Measurements from ENCODE around the gene COX5A.
A peak's percentile ranks its signal among the peaks of the same experiment; 100 is the strongest.
"Not testable (repeated sequence)": the region's sequence is repeated elsewhere in the genome, so short reads cannot be mapped to it uniquely, and the experiment has no call there.

Gene COX5A

DNA sequence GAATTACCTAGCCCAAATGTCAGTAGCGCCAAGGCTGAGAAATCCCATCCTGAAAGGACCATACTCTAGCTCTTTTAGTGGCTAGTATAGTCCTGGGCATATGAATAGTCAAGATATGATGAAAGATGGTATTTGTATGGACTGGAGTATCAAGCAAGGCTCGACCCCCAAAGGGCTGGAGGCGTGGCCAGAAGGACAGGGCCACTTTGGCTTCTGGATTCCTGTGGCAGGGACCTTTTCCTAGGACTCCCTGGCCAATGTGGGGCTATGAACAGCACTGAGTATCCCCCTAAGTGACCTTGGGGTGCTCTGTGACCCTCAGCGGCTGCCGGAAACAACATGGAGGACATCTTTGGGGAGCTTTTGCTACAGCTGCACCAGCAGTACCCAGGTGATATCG lies 42.0 kb downstream of the COX5A start:
- Mint-ChIP-seq H3K36me3 (peaks cover 7% of the 10 kb centered on the region), H3K4me3 (no peak overlapping the region), H3K4me1 (ENCODE audit: low read depth) (peaks cover 30% of the 10 kb centered on the region), H3K27ac (no peak overlapping the region), H3K9me3 (ENCODE audit: low read depth) (no peaks in the 10 kb centered on the region), H3K27me3 (no peaks in the 10 kb centered on the region)

DNA sequence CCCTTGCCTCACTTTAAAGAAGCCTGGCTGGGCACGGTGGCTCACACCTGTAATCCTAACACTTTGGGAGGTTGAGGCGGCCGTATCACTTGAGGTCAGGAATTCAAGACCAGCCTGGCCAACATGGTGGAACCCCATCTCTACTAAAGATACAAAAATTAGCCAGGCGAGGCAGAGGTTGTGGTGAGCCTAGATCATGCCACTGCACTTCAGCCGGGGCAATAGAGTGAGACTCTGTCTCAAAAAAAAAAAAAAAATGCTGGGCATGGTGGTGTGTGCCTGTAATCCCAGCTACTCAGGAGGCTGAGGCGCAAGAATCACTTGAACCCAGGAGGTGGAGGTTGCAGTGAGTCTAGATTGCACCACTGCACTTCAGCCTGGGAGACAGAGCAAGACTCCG lies 43.5 kb downstream of the COX5A start:
- H3K27ac Mint-ChIP-seq; H3K36me3 Mint-ChIP-seq; H3K4me3 Mint-ChIP-seq; H3K27me3 Mint-ChIP-seq; H3K9me3 Mint-ChIP-seq (ENCODE audit: low read depth): not testable (repeated sequence)
- peaks cover 39% of the 10 kb centered on the region for H3K4me1 Mint-ChIP-seq (ENCODE audit: low read depth)

DNA sequence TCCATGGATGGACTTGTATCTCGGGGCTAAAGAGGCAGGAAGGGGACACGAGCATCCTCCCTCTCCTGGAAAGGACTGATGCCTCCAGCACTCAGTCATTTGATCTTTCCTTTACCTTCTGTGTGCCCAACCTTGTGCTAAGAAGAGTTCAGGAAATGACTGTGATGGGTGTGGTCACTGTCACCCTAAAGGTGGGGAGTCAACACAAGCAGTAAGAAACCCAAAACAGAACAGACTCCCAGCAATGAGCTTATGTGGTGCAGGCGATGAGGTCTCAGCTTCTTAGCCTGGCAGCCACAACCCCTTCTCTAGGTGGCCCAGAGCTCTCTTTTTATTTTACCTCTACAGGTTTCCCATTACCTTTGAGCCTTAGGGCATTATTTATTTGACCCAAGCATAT lies 44.2 kb downstream of the COX5A start:
- Mint-ChIP-seq H3K36me3 (peaks cover 5% of the 10 kb centered on the region), H3K27ac (peak overlapping the region; percentile 86), H3K9me3 (ENCODE audit: low read depth) (no peaks in the 10 kb centered on the region), H3K27me3 (no peaks in the 10 kb centered on the region), H3K4me1 (ENCODE audit: low read depth) (peaks cover 46% of the 10 kb centered on the region), H3K4me3 (peak overlapping the region; percentile 67)

DNA sequence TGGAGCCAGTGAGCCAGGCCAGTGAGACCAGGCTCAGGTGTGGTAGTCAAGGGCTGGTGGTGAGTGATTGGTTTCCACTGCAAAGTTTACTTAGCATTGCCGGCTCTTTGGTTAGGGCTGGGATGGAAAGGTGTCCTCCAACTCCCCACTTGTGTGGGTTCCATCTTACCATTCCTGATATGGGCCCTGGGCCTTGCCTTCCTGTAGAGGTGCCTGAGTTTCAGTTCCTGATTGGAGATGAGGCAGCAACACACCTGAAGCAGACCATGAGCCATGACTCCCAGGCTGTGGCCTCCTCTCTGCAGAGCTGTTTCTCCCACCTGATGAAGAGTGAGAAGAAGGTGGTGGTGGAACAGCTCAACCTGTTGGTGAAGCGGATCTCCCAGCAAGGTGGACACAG lies 44.9 kb downstream of the COX5A start:
- Mint-ChIP-seq H3K4me3 (peak overlapping the region; percentile 67), H3K27ac (peak overlapping the region; percentile 86), H3K9me3 (ENCODE audit: low read depth) (no peaks in the 10 kb centered on the region), H3K27me3 (no peaks in the 10 kb centered on the region), H3K36me3 (peaks cover 5% of the 10 kb centered on the region), H3K4me1 (ENCODE audit: low read depth) (peaks cover 46% of the 10 kb centered on the region)

DNA sequence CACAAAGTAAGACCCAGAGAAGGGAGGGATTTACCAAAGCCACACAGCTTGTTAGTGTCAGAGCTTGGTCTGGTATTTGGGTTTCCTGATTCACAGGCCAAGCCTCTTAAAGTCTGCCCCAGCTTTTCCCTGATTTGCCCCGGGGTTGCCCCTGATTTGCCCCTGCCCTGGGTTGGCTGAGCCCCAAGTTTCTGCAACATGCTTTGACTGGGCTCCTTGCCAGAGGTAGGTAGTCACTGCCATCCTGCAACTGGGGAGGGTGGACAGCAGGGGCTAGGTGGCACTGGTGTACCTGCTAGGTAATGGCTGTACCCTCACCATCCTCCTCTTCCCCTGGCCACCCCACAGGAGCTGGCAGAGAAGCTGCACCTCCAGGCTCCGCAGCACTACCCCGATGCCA lies 45.6 kb downstream of the COX5A start:
- no peaks in the 10 kb centered on the region for H3K27me3 Mint-ChIP-seq
- H3K27ac Mint-ChIP-seq = no peak overlapping the region
- H3K4me1 Mint-ChIP-seq (ENCODE audit: low read depth) = peaks cover 46% of the 10 kb centered on the region
- peaks cover 5% of the 10 kb centered on the region for H3K36me3 Mint-ChIP-seq
- H3K4me3 Mint-ChIP-seq = peak overlapping the region; percentile 17
- H3K9me3 Mint-ChIP-seq (ENCODE audit: low read depth) = no peaks in the 10 kb centered on the region

DNA sequence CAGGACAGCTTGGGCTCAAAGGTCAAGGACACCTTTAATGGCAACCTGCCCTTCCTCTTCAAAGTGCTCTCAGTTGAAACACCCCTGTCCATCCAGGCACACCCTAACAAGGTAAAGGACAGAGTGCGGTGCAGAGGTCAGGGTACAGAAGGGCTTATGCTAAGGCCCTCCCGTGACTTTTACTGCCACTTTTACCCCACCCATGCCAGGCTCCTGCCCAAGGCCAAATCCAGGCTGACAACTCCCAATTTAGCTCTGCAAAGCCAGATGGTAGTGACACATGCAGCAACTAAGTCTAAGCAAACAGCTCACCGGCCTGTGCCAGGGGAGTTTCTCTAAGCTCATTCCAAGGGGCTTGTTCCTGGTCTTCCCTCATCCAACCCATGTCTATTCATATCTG lies 46.4 kb downstream of the COX5A start:
- peak overlapping the region; percentile 16 for H3K27ac Mint-ChIP-seq
- H3K4me1 Mint-ChIP-seq (ENCODE audit: low read depth) = peaks cover 46% of the 10 kb centered on the region
- peaks cover 5% of the 10 kb centered on the region for H3K36me3 Mint-ChIP-seq
- no peaks in the 10 kb centered on the region for H3K9me3 Mint-ChIP-seq (ENCODE audit: low read depth)
- H3K27me3 Mint-ChIP-seq = no peaks in the 10 kb centered on the region
- peak overlapping the region; percentile 88 for H3K4me3 Mint-ChIP-seq

DNA sequence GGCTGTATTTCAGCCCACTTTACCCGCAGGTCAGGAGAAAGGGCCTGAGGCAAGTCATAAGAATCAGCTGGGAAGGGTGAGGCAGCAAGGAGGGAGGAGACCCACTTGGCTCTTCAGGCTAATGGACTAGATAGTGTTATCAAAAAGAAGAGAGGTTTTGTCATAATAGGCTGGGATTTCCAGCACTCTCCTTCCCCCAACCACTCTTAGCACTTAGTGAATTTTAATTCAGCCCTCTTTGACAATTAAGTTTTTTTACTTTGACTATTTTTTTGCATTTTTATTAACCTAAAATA lies 47.3 kb downstream of the COX5A start:
- H3K27me3 Mint-ChIP-seq = no peaks in the 10 kb centered on the region

DNA sequence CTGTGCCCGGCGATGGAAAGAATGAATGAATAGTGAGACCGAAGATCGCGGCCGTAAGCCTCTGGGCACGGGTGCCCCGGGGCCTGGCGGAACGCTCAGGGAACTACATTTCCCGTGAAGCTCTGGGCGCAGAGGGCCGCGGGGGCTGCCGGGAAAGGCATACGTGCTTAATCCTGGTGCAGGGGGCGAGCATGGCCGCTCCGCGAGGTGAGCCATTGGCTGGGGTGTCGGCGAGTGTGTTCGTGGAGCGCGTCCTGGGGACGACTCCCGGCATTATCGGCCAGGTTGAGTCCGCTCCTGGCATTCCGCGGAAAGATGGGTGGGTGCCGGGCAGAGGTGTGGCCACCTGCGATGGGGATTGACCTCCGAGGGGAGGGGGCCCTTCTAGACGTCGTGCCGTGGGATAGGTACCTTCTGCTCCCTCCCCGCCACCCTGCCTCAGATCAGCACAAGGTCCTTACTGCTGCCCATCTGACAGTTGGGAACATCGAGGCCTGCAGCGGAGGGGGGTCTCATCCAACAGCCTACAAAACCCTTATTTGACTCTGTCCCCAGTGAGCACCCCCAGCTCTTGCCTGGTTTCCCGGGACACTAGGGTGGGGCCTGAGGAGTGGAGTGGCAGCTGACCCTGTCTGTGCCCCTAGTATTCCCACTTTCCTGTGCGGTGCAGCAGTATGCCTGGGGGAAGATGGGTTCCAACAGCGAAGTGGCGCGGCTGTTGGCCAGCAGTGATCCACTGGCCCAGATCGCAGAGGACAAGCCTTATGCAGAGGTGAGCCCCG lies 47.8 kb downstream of the COX5A start, which contains the start of gene MPI:
TSS of gene MPI (plus strand) at position 160 of the 782 bp plus-strand sequence. CDS start at position 192, 32 bp downstream.
- Mint-ChIP-seq H3K4me3 (peak within 1 kb of the TSS; percentile 88), H3K36me3 (peaks cover 5% of the 10 kb centered on the region), H3K4me1 (ENCODE audit: low read depth) (peaks cover 43% of the 10 kb centered on the region), H3K27me3 (no peaks in the 10 kb centered on the region), H3K9me3 (ENCODE audit: low read depth) (no peaks in the 10 kb centered on the region), H3K27ac (peak within 1 kb of the TSS; percentile 95)

More for the DNA sequence above, 47.3 kb downstream of the COX5A start:
- Mint-ChIP-seq H3K4me1 (ENCODE audit: low read depth) (peaks cover 46% of the 10 kb centered on the region), H3K27ac (peak overlapping the region; percentile 95), H3K9me3 (ENCODE audit: low read depth) (no peaks in the 10 kb centered on the region), H3K36me3 (peaks cover 5% of the 10 kb centered on the region), H3K4me3 (peak overlapping the region; percentile 88)

DNA sequence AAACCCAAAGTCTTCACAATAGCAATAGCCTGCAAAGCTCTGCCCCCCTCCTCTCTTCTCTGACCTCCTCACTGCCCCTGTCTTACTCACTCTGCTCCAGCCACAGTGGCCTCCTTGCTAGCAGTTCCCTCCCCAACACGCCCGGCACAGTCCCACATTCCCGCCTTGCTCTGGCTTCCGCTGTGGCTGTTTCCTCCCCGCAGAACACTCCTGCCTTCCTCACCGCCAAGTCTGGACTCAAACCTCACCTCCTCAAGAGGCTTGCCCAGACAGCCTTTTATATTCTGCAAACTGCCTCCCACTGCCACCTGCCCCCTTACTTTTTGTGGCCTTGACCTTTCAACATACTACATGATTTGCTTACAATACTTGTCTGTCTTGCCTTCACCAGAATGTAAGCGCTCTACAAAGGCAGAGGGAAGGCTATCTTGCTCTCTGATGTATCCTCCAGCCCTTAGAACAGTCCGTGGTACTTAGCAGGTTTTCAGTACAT lies 48.4 kb downstream of the COX5A start:
- peak overlapping the region; percentile 95 for H3K27ac Mint-ChIP-seq
- peaks cover 42% of the 10 kb centered on the region for H3K4me1 Mint-ChIP-seq (ENCODE audit: low read depth)
- peaks cover 5% of the 10 kb centered on the region for H3K36me3 Mint-ChIP-seq
- no peaks in the 10 kb centered on the region for H3K27me3 Mint-ChIP-seq
- H3K9me3 Mint-ChIP-seq (ENCODE audit: low read depth) = no peaks in the 10 kb centered on the region
- H3K4me3 Mint-ChIP-seq = peak overlapping the region; percentile 88

DNA sequence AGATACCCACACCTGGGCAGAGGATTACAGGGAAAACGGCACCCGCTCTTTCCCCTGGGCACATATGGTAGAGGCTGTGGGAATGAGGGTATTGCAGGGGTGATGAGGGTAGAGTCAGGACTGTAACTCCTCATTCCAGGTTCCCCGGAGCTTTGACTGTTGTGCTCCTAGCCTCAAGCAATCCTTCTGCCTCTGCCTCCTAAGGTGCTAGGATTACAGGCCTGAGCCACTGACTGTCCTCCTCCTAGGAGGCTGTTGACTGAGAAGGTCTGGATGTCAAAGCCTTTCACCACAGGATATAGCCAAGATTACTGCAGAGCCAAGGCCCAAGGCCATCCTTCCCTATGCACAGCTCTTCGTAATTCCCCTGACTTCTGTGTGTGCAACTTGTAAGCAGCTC lies 49.2 kb downstream of the COX5A start:
- H3K4me3 Mint-ChIP-seq = peak overlapping the region; percentile 88
- peaks cover 5% of the 10 kb centered on the region for H3K36me3 Mint-ChIP-seq
- no peaks in the 10 kb centered on the region for H3K9me3 Mint-ChIP-seq (ENCODE audit: low read depth)
- H3K4me1 Mint-ChIP-seq (ENCODE audit: low read depth) = peaks cover 44% of the 10 kb centered on the region
- H3K27ac Mint-ChIP-seq = no peak overlapping the region
- H3K27me3 Mint-ChIP-seq = no peaks in the 10 kb centered on the region

DNA sequence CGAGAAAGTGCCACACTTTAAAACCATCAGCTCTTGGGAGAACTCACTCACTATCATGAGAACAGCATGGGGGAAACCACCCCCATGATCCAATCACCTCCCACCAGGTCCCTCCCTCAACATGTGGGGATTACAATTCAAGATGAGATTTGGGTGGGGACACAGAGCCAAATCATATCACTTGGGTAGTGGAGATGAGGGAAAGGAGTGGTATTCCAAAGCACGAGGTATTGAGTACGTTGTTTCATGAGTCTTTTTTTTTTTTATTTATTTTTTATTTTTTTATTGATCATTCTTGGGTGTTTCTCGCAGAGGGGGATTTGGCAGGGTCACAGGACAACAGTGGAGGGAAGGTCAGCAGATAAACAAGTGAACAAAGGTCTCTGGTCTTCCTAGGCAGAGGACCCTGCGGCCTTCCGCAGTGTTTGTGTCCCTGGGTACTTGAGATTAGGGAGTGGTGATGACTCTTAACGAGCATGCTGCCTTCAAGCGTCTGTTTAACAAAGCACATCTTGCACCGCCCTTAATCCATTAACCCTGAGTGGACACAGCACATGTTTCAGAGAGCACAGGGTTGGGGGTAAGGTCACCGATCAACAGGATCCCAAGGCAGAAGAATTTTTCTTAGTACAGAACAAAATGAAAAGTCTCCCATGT lies 50.2 kb downstream of the COX5A start:
- not testable (repeated sequence) for H3K27ac Mint-ChIP-seq; H3K27me3 Mint-ChIP-seq; H3K4me3 Mint-ChIP-seq; H3K36me3 Mint-ChIP-seq; H3K9me3 Mint-ChIP-seq (ENCODE audit: low read depth)
- peaks cover 33% of the 10 kb centered on the region for H3K4me1 Mint-ChIP-seq (ENCODE audit: low read depth)

DNA sequence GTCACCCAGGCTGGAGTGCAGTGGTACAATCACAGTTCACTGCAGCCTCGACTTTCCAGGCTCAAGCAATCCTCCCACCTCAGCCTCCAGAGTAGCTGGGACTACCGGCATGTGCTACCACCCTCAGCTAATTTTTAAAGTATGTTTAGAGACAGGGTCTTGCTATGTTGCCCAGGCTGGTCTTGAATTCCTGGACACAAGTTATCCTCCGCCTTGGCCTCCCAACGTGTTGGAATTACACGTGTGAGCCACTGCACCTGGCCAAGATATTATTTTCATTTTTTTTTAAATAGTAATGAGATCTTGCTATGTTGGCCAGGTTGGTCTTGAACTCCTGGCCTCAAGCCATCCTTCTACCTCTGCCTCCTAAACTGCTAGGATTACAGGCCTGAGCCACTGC lies 52.4 kb downstream of the COX5A start:
- Mint-ChIP-seq H3K4me3 (no peak overlapping the region), H3K27me3 (no peaks in the 10 kb centered on the region), H3K27ac (no peak overlapping the region), H3K36me3 (no peaks in the 10 kb centered on the region), H3K4me1 (ENCODE audit: low read depth) (peaks cover 18% of the 10 kb centered on the region), H3K9me3 (ENCODE audit: low read depth) (no peaks in the 10 kb centered on the region)

DNA sequence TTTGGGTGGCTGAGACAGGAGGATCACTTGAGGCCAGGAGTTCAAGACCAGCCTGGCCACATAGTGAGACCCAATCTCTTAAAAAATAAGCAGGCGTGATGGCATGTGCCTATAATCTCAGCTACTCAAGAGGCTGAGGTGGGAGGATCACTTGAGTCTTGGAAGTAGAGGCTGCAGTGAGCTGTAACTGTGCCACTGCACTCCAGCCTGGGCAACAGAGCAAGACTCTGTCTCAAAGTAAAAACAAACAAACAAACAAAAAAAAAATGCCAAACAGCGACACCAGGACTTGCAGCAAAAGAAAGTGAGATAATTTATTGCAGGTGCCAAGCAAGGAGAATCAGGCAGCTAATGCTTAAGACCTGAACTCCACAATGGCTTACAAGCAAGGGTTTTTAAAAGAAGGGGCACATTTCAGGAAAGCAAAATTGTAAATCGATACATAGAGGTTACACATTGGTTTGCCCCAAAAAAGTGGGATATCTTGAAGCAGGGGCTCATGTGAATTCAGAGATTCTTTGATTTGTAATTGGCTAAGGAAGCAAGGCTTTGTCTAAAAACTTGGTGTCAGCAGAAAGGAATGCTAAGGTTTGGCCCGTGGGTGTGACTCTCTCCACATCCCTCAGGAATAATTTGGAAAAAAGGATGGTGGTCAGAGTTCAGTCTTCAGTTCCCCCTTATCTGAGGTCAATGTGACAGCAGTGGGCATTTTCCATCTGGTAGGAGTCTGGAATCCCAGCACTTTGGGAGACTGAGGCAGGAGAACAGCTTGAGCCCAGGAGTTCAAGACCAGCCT lies 53.2 kb downstream of the COX5A start:
- Mint-ChIP-seq H3K4me1 (ENCODE audit: low read depth) (peaks cover 13% of the 10 kb centered on the region), H3K36me3 (no peaks in the 10 kb centered on the region), H3K27me3 (no peaks in the 10 kb centered on the region), H3K4me3 (no peak overlapping the region), H3K9me3 (ENCODE audit: low read depth) (no peaks in the 10 kb centered on the region), H3K27ac (no peak overlapping the region)

DNA sequence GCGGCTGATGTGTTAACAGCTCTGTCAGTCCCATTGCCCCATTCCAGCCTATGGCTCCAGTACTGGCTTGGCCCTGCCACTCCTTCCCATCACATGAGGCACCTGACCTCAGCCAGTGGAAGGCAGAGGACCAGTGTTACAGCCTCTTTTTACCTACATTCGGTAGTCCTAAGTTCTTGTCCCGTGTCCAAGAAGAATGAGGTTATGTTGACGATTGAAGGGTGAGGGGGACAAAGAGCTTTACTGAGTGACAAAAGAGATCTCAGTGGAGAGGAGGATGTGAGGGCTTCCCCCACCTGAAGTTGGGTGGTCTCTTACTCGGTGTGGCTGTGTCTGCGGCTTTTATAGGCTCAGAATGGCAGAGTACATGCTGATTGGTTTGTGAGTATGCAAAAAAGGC lies 55.3 kb downstream of the COX5A start:
- Mint-ChIP-seq H3K4me1 (ENCODE audit: low read depth) (peaks cover 3% of the 10 kb centered on the region), H3K36me3 (no peaks in the 10 kb centered on the region), H3K27ac (no peak overlapping the region), H3K9me3 (ENCODE audit: low read depth) (no peaks in the 10 kb centered on the region), H3K4me3 (no peak overlapping the region), H3K27me3 (no peaks in the 10 kb centered on the region)

DNA sequence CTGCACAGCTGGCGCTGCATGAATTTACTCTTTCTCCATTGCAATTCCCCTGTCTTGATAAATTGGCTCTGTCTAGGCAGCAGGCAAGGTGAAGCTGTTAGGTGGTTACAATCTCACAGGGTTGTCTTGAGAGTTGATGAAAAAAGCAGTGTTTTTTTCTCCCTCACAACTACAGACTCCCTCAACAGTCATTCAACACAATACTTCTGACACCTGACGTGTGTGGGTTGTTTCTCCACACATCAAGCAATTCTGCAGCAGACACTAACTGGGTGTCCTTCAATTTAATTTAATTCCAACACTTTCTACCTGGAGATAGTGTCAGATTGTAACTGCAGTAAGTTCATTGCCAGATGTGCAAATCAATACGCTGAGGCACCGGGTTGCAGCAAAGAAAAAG lies 59.6 kb downstream of the COX5A start:
- Mint-ChIP-seq H3K27ac (no peak overlapping the region), H3K4me3 (no peak overlapping the region)

More for the DNA sequence above, 59.6 kb downstream of the COX5A start:
- Mint-ChIP-seq H3K4me1 (ENCODE audit: low read depth) (peaks cover 6% of the 10 kb centered on the region), H3K36me3 (no peaks in the 10 kb centered on the region), H3K9me3 (ENCODE audit: low read depth) (no peaks in the 10 kb centered on the region), H3K27me3 (no peaks in the 10 kb centered on the region)

All from activated naive CD8-positive, alpha-beta T cell (primary cell).